Stomach (tissue), 4 donors: ENCODE results near the gene CAMKK2.

ENCODE experiments used
- CTCF ChIP-seq, 7 experiments: fragments of 450-650 bp in 4 of 7; fragments of 200-600 bp in 3 of 7; sonication (generic) in 3 of 7; IDR thresholded peaks; one replicate each; pipeline ENCODE4 v1.5.1; 2016 to 2019; ENCODE audit warnings: antibody characterized with exemption in 7 of 7, control low read depth in 2 of 7, mild to moderate bottlenecking in 1 of 7
- EP300 ChIP-seq: sonication (generic); formaldehyde crosslinking; IDR thresholded peaks from one replicate; pipeline ENCODE4 v1.6.1; 2017; ENCODE audit warnings: antibody characterized with exemption

- TF ChIP-seq EP300: no peak
- peak in 5 of 7 experiments; percentile 17 to 52 (median 33) for TF ChIP-seq CTCF (IDR thresholded peaks at IDR 0.05)
Observed at GRCh38 chr12:121223292-121224285, 72.9 kb downstream of the CAMKK2 start.
